ENCODE data around the gene ASB15. TPM values are rescaled to one million over a fixed set of nuclear protein-coding genes. Genes with fewer than 3 reads are reported as not detected.

The ASB15 gene
- total and polyA plus RNA-seq, 10 donors = 0.03 TPM; not detected in 9

DNA sequence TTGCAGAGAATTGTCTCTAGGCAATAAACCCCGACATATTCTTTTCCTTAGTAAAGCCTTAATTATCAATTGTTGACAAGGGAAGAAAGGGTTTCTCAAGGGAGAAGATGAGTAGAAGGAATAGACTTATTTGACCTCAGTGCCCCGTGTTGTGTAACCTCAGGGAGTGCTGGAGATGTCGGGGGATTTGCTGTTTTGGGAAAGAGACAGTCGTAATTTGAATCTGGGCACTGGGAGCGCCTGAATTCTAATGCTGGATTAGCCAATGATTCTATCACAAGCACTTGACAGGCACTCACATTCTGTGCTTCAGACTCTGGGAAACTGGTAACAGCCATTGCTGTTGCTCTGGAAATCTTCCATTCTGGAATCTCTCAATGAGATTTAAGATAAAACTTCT lies 40.3 kb downstream of the ASB15 start:
- intact Hi-C loops (cut with DNase I; ENCODE audit: low total_unique reads) = no loop called here
- peaks cover 0 to 11% (median 0%) of the 10 kb centered on the region in 6 donors for H3K4me1 ChIP-seq
- WGBS, 5 donors = 84 to 92% (median 85%) methylated on average over 5 of the region's 5 CpGs
- no peaks in the 10 kb centered on the region for H3K9me3 ChIP-seq
- TF ChIP-seq POLR2A (IDR thresholded peaks at IDR 0.05) = no peak
- no peak for TF ChIP-seq POLR2AphosphoS5 (IDR thresholded peaks at IDR 0.05)
- no peak for TF ChIP-seq CTCF (IDR thresholded peaks at IDR 0.05 in 8 of 11, conservative IDR thresholded peaks at IDR 0.05 in 3 of 11)
- H3K36me3 ChIP-seq = no peaks in the 10 kb centered on the region
- H3K4me3 ChIP-seq = no peak overlapping the region
- DNase-seq = no peak
- no peaks in the 10 kb centered on the region for H3K27me3 ChIP-seq (replicated peaks in 1 of 7)
- H3K27ac ChIP-seq = no peak overlapping the region

- H3K27me3 ChIP-seq (replicated peaks in 1 of 7) = no peaks in the 10 kb centered on the region
- peaks cover 0 to 11% (median 0%) of the 10 kb centered on the region in 6 donors for H3K4me1 ChIP-seq
- no peaks in the 10 kb centered on the region for H3K9me3 ChIP-seq
- intact Hi-C loops (cut with DNase I; ENCODE audit: low total_unique reads) = no loop called here
- no peaks in the 10 kb centered on the region for H3K36me3 ChIP-seq
- H3K27ac ChIP-seq = peak overlapping the region in 6 of 8 donors; percentile 13 to 47 (median 38)
- TF ChIP-seq CTCF (IDR thresholded peaks at IDR 0.05 in 8 of 11, conservative IDR thresholded peaks at IDR 0.05 in 3 of 11) (no peak), POLR2AphosphoS5 (IDR thresholded peaks at IDR 0.05) (peak in 1 of 3 donors; percentile 45), POLR2A (IDR thresholded peaks at IDR 0.05) (no peak)
- WGBS, 5 donors = 34 to 42% (median 35%) methylated on average over 6 of the region's 6 CpGs
- no peak for DNase-seq
- no peak overlapping the region for H3K4me3 ChIP-seq
These were observed 42.1 kb downstream of the ASB15 start for GRCh38 chr7:123643495-123644441.

DNA sequence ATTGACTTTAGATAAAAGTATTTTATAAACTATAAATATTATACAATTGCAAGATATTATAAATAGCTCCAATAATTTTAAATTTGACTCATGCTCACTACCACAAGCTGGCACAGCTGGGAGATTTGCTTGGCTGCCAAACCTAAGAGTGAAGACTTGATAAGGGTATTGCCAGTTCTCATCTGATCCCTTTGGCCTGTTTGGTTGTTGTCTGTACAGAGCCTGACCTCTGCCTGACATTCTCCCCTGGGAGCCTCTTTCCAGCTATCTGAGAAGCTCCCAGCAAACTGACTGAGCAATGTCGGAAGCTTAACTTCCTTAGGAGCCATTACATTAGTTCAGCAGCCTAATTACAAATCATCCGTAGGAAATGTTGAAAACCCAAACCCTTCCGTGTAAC lies 43.9 kb downstream of the ASB15 start:
- Histone ChIP-seq H3K27ac (peak overlapping the region in 4 of 8 donors; percentile 1 to 39 (median 23)), H3K36me3 (no peaks in the 10 kb centered on the region), H3K4me3 (no peak overlapping the region), H3K9me3 (no peaks in the 10 kb centered on the region), H3K27me3 (replicated peaks in 1 of 7) (no peaks in the 10 kb centered on the region), H3K4me1 (peaks cover 0 to 11% (median 0%) of the 10 kb centered on the region in 6 donors)
- WGBS, 5 donors = 46 to 80% (median 55%) methylated on average over 3 of the region's 3 CpGs
- DNase-seq = no peak
- intact Hi-C loops (cut with DNase I; ENCODE audit: low total_unique reads) = no loop called here
- no peak for TF ChIP-seq POLR2A (IDR thresholded peaks at IDR 0.05)
- no peak for TF ChIP-seq CTCF (IDR thresholded peaks at IDR 0.05 in 8 of 11, conservative IDR thresholded peaks at IDR 0.05 in 3 of 11)
- no peak for TF ChIP-seq POLR2AphosphoS5 (IDR thresholded peaks at IDR 0.05)

- Histone ChIP-seq H3K4me3 (no peak overlapping the region), H3K4me1 (peaks cover 0 to 11% (median 0%) of the 10 kb centered on the region in 6 donors), H3K36me3 (no peaks in the 10 kb centered on the region), H3K9me3 (no peaks in the 10 kb centered on the region), H3K27ac (no peak overlapping the region), H3K27me3 (replicated peaks in 1 of 7) (no peaks in the 10 kb centered on the region)
- intact Hi-C loops (cut with DNase I; ENCODE audit: low total_unique reads) = no loop called here
- 86 to 92% (median 87%) methylated on average over 7 of the region's 7 CpGs for WGBS, 5 donors
- no peak for DNase-seq
- no peak for TF ChIP-seq POLR2A (IDR thresholded peaks at IDR 0.05)
- no peak for TF ChIP-seq POLR2AphosphoS5 (IDR thresholded peaks at IDR 0.05)
- TF ChIP-seq CTCF (IDR thresholded peaks at IDR 0.05 in 8 of 11, conservative IDR thresholded peaks at IDR 0.05 in 3 of 11) = no peak
These were observed 45.6 kb downstream of the ASB15 start for GRCh38 chr7:123647106-123647730.

Measured in spleen (tissue), 11 donors.